Right ventricle myocardium inferior (tissue), 1 donor: Measurements from ENCODE around the gene KCNQ5. TPM values are rescaled to one million over a fixed set of nuclear protein-coding genes. Genes with fewer than 3 reads are reported as not detected.

ENCODE experiments used
- ATAC-seq: fragments of 200-7000 bp; cut with Tn5 transposase; one replicate; pipeline ENCODE4 v1.9.1; 2020; ENCODE audit warnings: mild to moderate bottlenecking, moderate library complexity
- DNase-seq: peaks from one replicate; pipeline ENCODE4 v3.0.0; 2021; ENCODE audit errors: missing footprints
- intact Hi-C: fragments of 100-400 bp; cut with DNase I; formaldehyde crosslinking; loops from one replicate; pipeline ENCODE4 v1.11.0; 2022
- total RNA-seq: library from RNA; stranded (reverse); fragmentation: NEBNext Ultra II Directional; extraction: Animal tissue kit (Norgen Biotek cat#: 25700); gene quantifications from one replicate; pipeline ENCODE4 v1.2.1, GENCODE V29; 2021
- donor health status: DM: no; HTN: yes; CAD: no; lungs with severe emphysema.

Gene KCNQ5
- total RNA-seq, 1 donor from 2014 or later = not detected

DNA sequence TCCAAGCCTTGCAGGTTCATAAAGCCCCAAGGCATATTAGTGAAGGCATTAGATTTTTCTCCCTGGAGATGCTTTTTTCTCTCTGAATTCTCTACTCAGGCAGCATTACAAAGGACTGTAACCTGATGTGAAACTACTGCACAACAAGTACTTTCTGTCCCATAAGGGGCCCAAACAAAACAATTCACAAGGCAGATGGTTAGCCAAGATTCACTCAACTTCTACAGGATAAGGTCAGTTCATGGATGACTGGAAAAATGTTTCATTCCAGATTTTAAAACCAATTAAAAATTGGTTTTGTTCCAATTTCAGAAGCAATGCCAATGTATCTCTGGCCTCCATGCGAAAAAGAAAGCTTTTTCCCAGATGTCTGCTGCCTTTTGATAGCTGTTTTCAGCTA is 421.6 kb downstream of the KCNQ5 start:
- ATAC-seq (no peak), DNase-seq (no peak)
- intact Hi-C loops = no loop called here

DNA sequence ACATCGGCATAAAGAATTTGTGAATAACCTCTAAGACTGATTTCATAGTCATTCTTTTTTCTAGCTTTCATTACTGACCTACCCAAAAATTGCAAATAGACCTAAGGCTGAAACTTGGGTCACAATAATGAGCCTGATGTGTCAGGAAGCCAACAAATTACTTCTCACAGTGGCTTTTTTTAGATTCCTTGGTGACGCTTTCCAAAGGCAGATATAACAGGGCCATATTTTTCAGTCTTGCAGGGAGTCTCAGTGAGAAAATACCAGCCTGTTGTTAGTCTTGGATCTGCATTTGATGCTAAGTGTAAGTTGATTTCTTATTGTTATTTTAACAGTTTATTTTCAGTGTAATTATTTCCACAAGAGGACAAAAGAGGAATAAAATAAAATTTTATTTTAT is 423.7 kb downstream of the KCNQ5 start:
- intact Hi-C loops = no loop called here
- no peak for DNase-seq
- ATAC-seq = no peak

GRCh38 chr6:73047801-73048200 is 425.9 kb downstream of the KCNQ5 start:
- intact Hi-C loops = no loop called here
- DNase-seq = no peak
- no peak for ATAC-seq

DNA sequence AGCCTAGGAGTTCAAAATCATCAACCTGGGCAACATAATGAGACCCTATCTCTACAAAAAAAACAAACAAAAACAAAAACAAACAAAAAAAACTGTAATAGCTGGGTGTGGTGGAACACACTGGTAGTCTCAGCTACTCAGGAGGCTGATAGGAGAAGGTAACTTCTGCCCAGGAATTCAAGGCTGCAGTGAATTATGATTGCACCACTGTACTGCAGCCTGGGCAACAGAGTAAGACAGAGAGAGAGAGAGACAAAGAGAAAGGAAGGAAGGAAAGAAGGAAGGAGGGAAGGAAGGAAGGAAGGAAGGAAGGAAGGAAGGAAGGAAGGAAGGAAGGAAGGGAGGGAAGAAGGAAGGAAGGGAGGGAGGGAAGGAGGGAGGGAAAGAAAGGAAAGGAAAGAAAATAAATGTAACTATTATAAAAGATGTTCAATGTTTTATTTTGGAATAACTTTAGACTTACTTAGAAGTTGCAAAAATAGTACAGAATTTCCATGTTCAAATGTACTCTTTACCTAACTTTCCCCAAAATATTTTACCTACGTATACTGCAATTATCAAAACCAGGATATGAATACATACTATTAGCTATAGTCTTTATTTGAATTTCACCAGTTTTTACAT is 428.2 kb downstream of the KCNQ5 start:
- intact Hi-C loops = no loop called here
- DNase-seq (no peak), ATAC-seq (no peak)

- no peak for DNase-seq
- ATAC-seq = no peak
- intact Hi-C loops = no loop called here
These were observed 428.8 kb downstream of the KCNQ5 start for GRCh38 chr6:73050706-73051105.

- no peak for ATAC-seq
- DNase-seq = no peak
- intact Hi-C loops = no loop called here
These were observed 429.3 kb downstream of the KCNQ5 start for GRCh38 chr6:73051147-73051546.

DNA sequence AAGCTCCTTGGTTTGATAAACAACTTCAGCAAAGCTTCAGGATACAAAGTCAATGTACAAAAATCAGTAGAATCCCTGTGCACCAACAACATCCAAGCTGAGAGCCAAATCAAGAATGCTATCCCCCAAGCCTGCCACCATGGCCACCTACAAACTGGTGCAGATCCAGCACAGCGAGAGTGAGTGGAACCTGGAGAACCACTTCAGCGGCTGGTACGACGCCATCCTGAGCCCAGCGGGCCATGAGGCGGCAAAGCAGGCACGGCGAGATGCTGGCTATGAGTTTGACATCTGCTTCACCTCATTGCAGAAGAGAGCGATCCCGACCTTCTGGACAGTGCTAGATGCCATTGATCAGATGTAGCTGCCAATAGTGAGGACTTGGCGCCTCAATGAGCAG is 433.1 kb downstream of the KCNQ5 start:
- DNase-seq = no peak
- no peak for ATAC-seq
- intact Hi-C loops = no loop called here

GRCh38 chr6:73058736-73059135 is 436.9 kb downstream of the KCNQ5 start:
- ATAC-seq (no peak), DNase-seq (no peak)
- intact Hi-C loops = no loop called here

GRCh38 chr6:73062130-73062529 is 440.3 kb downstream of the KCNQ5 start:
- ATAC-seq (no peak), DNase-seq (no peak)
- intact Hi-C loops = no loop called here

DNA sequence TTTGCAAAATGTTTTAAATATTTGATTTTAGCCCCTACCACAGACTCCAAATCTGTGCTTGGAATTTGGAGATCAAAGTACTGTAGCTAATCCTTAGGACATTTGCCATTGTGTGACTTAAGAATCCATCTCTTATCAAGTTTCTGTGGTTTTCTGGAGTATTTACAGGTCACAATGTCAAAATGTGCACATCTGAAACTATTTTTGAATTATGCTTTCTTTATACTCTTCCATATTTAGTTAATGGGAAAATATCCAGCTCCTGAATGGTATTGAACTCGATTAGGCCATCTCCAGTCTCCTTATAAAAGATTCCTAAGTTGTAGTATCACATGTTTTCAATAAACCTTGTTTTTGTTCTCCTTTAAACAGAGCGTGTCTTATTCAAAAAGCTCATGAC is 441.0 kb downstream of the KCNQ5 start:
- DNase-seq (no peak), ATAC-seq (no peak)
- intact Hi-C loops = no loop called here

GRCh38 chr6:73064266-73064665 is 442.4 kb downstream of the KCNQ5 start:
- DNase-seq = no peak
- ATAC-seq = no peak
- intact Hi-C loops = no loop called here

DNA sequence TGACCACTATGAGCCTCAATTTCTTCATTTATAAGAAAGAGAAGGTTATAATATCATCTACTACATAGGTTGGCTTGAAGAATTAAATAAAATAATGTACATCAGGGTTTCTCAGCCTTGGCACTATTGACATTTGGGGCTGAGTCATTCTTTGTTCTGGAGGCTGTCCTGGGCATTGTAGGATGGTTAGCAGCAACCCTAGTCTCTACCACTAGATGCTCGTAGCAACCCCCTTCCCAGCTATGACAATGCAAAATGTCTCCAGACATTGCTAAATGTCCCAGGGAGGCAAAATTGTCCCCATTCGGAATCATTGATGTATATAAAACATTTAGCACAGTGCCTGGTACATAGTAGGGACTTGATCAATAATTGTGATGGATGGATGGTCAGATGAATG is 451.4 kb downstream of the KCNQ5 start:
- intact Hi-C loops = no loop called here
- ATAC-seq = no peak
- DNase-seq = no peak

DNA sequence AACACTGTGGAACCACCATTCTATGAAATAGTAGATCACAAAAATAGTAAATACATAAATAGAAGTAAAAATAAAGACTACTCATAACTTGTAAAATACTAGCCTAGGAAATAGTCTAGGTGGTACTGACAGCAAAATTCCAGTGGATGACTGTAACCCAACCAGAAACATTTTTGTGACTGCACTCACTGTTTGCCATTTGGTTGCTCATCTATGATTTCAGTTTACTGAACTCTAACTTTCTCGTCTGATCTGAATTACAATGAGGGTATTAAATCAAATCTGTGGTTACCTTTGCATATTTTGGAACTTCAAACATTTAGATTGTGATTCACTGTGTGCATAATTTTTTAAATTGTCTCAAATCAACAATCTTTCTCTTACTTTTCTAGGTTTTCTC is 452.3 kb downstream of the KCNQ5 start:
- ATAC-seq (no peak), DNase-seq (no peak)
- intact Hi-C loops = no loop called here

DNA sequence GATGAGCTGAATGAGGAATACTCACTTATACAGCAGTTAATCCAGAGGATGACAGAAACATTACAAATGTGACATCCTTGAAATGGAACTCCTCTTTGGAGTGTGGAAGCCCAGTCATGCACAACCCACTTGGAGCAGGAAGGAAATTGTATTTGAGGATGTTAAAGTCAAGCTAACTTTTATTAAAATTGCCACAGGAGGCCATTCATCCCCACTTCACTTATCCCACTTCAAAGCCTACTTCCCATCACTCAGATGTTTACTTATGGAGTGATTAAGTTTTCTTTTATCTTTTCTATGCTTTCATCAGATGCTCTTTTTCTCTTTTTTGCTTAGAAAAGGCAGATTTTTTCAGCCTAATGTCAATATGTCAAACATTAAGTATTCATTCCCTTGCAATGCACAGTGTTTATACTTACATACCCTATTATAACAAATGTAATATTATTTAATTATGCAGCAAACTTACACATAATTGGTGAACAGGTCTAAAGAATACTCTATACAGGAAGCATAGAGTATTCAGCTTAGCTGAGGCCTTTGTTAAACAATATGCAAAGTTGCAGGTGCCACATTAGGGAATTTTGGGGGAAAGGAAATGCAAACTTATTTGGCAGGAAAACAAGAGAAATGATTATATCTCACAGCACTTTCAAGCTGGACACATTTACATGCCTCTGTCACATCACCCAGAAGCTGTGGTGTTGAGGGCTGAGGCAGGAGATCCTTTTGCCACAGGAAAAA is 454.5 kb downstream of the KCNQ5 start:
- intact Hi-C loops = no loop called here
- no peak for ATAC-seq
- no peak for DNase-seq

DNA sequence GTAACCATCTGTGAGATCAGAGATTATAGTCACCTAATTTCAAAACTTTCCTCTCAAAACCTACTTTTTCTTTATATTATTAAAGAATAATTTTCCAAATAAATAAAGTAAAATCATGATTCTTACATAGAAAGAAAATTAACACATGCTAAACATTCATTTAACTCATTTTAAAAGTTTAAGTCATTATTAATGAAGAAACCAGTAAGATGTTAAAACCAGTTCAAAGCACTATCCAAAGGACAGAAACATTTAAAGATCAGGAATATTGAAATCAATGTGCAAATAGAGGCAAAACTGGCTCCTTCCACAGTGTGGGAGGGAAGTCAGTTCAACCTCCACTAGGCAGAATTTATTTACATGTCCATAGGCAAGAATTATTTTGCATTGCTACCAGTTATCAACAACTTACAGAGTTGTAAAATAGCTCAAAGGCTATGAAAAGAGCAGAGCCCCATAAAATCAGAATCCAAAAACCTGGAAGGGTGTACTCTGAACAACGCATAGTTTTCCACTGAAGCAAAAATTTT is 456.5 kb downstream of the KCNQ5 start:
- DNase-seq (no peak), ATAC-seq (no peak)
- intact Hi-C loops = no loop called here

DNA sequence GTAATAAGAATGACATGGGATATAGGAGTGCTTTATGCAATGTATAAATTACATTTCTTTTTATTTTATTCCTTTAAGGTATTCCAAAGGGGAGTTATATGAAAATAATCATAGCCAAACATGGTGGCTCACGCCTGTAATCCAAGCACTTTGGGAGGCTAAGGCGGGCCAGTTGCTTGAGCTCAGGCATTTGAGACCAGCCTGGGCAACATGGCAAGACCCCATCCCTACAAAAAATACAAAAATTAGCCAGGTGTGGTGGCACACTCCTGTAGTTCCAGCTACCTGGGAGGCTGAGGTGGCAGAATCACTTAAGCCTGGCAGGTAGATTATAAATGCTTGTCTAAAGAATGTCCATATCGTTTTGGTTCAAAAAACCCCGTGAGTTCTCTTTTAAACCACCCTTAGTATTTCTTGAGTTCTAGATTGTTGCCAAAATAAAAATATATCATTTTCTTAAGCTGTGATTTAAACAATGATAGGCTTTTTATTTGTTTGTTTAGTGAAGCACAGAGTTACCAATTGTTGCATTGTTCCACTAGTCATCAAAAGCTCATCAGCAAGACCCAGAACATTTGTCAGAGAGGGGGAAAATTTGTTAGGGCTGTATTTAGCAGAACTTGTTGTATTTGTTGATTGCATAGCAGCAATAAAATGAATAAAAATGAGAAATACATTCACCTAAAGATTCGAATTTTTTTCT is 457.2 kb downstream of the KCNQ5 start:
- ATAC-seq (no peak), DNase-seq (no peak)
- intact Hi-C loops = no loop called here

- ATAC-seq (no peak), DNase-seq (no peak)
- intact Hi-C loops = no loop called here
These were observed 457.7 kb downstream of the KCNQ5 start for GRCh38 chr6:73079611-73079955.

DNA sequence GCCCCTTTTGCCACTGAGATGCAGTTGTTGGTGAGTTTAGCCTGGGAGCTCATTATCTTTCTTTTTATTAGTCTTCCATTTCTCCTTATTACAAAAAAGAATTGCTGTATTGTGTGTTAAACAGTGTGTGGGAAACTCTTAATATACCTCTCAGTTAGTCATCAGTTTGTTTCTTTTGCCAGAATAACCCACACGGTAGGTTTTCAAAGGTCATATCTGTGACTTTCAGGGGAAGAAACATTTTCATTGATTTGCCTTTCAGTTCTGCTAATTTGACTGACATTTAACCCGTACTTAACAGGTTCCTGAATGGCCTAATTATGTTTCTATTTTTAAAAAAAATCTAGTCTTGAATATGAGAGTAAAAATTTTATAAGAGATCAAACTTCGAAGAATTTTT is 458.1 kb downstream of the KCNQ5 start:
- intact Hi-C loops = no loop called here
- no peak for ATAC-seq

DNA sequence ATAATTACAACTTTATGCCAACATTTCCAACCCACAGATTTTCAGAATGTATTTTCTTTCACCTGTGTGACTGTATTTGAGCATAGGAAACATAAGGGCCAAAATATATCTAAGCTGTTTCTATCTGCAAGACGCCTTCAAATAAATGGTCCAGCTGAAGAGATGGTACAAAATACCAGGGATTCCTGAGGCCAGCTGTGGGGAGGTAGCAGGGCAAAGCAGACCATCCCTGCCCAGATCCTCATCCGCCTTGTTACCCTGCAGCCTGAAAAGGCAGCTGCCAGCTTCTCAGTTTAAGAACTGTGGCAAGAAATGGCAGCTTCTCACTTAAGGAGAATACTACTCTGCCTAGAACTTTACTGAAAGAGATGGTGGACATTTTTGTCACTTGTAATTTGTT is 460.1 kb downstream of the KCNQ5 start:
- intact Hi-C loops = no loop called here

More for the DNA sequence above, 458.1 kb downstream of the KCNQ5 start:
- no peak for DNase-seq

GRCh38 chr6:73083886-73084285 is 462.0 kb downstream of the KCNQ5 start:
- intact Hi-C loops = no loop called here
- no peak for DNase-seq
- no peak for ATAC-seq

More for the DNA sequence above, 460.1 kb downstream of the KCNQ5 start:
- no peak for ATAC-seq
- DNase-seq = no peak
